Fibroblast of the aortic adventitia (primary cell): ENCODE data around the gene USP47. TPM values are rescaled to one million over a fixed set of nuclear protein-coding genes. Genes with fewer than 3 reads are reported as not detected.

Experiments used
- DNase-seq: peaks from one replicate; pipeline ENCODE4 v3.0.0-alpha.2; 2010; ENCODE audit warnings: low read depth
- H3K4me3 ChIP-seq: 2 replicates; pipeline ENCODE4 v1.5.1; 2011; ENCODE audit warnings: low read depth, mild to moderate bottlenecking, control low read depth, low read length, moderate library complexity
- CTCF ChIP-seq: IDR thresholded peaks from 2 replicates; pipeline ENCODE4 v1.5.1; 2011; ENCODE audit warnings: mild to moderate bottlenecking, low read length, control low read depth, inconsistent platforms; ENCODE audit not compliant: insufficient read depth
- total RNA-seq: library from RNA; depleted of rRNA; stranded (reverse); fragments of >200 nt; gene quantifications from 2 replicates; pipeline ENCODE4 v1.2.3, GENCODE V29; 2012; ENCODE audit warnings: low replicate concordance

Gene USP47
- total RNA-seq, 1 donor: 59.8 TPM

- H3K4me3 ChIP-seq: no peak overlapping the region
- no peak for DNase-seq
- no peak for TF ChIP-seq CTCF
Measured at GRCh38 chr11:11899401-11899800, 57.6 kb downstream of the USP47 start.

- no peak for DNase-seq
- no peak for TF ChIP-seq CTCF
Measured at GRCh38 chr11:11901929-11902328, 60.2 kb downstream of the USP47 start.

GRCh38 chr11:11909727-11910126 lies 68.0 kb downstream of the USP47 start:
- DNase-seq: peak; percentile 66
- TF ChIP-seq CTCF: no peak
- no peak overlapping the region for H3K4me3 ChIP-seq

More at GRCh38 chr11:11901929-11902328, 60.2 kb downstream of the USP47 start:
- H3K4me3 ChIP-seq: no peak overlapping the region

- no peak overlapping the region for H3K4me3 ChIP-seq
- TF ChIP-seq CTCF: no peak
- no peak for DNase-seq
Measured at GRCh38 chr11:11910541-11910940, 68.8 kb downstream of the USP47 start.

GRCh38 chr11:11913395-11913794 lies 71.6 kb downstream of the USP47 start:
- no peak for DNase-seq
- TF ChIP-seq CTCF: no peak
- no peak overlapping the region for H3K4me3 ChIP-seq

- no peak overlapping the region for H3K4me3 ChIP-seq
- TF ChIP-seq CTCF: no peak
- no peak for DNase-seq
Measured at GRCh38 chr11:11915625-11916024, 73.9 kb downstream of the USP47 start.

- no peak for TF ChIP-seq CTCF
- peak; percentile 91 for DNase-seq
- H3K4me3 ChIP-seq: no peak overlapping the region
Measured at GRCh38 chr11:11916981-11917399, 75.2 kb downstream of the USP47 start.
